Breast epithelium (tissue), 4 donors: ENCODE results near the gene PDE7B. TPM values are rescaled to one million over a fixed set of nuclear protein-coding genes. Genes with fewer than 3 reads are reported as not detected.

Experiments used
- DNase-seq, 2 donors: peaks; one replicate each; pipeline ENCODE4 v3.0.0-alpha.2; 2019; ENCODE audit warnings: low spot score in 2 of 2
- H3K27ac ChIP-seq, 2 donors: fragments of 200-600 bp; sonication (generic) in 1 of 2; one replicate each; pipeline ENCODE4 v1.5.1; 2016 to 2019; ENCODE audit warnings: mild to moderate bottlenecking in 1 of 2
- H3K27me3 ChIP-seq, 2 donors: fragments of 200-600 bp; sonication (generic) in 1 of 2; one replicate each; pipeline versions ENCODE4 v1.5.1 to v1.6.0; 2017 to 2019; ENCODE audit warnings: control low read depth in 1 of 2, mild to moderate bottlenecking in 1 of 2
- H3K36me3 ChIP-seq: fragments of 200-600 bp; one replicate; pipeline ENCODE4 v1.5.1; 2019
- H3K4me1 ChIP-seq, 2 donors: fragments of 200-600 bp; sonication (generic); one replicate each; pipeline ENCODE4 v1.5.1; 2016 to 2019; ENCODE audit warnings: control low read depth in 1 of 2
- H3K4me3 ChIP-seq, 3 donors: fragments of 200-600 bp; sonication (generic); 1 replicate in 2 of 3; 2 replicates in 1 of 3; pipeline ENCODE4 v1.5.1; 2016 to 2019; ENCODE audit warnings: mild to moderate bottlenecking in 3 of 3, moderate library complexity in 2 of 3
- H3K9me3 ChIP-seq, 2 donors: fragments of 200-600 bp; sonication (generic) in 1 of 2; one replicate each; pipeline ENCODE4 v1.5.1; 2016 to 2019; ENCODE audit warnings: control low read depth in 1 of 2
- CTCF ChIP-seq, 3 donors: fragments of 450-650 bp; IDR thresholded peaks; one replicate each; pipeline ENCODE4 v1.5.1; 2016 to 2017; ENCODE audit warnings: antibody characterized with exemption in 3 of 3, mild to moderate bottlenecking in 3 of 3, moderate library complexity in 3 of 3
- POLR2A ChIP-seq: fragments of 450-650 bp; IDR thresholded peaks from one replicate; pipeline ENCODE4 v1.6.1; 2016; ENCODE audit warnings: antibody characterized with exemption, mild to moderate bottlenecking, moderate library complexity
- POLR2AphosphoS5 ChIP-seq, 3 donors: sonication (generic); formaldehyde crosslinking; IDR thresholded peaks; one replicate each; pipeline ENCODE4 v1.6.1; 2017; ENCODE audit warnings: antibody characterized with exemption in 3 of 3
- intact Hi-C: fragments of 100-400 bp; cut with DNase I; formaldehyde crosslinking; loops from one replicate; pipeline ENCODE4 v1.15.1; 2023; ENCODE audit warnings: low total_unique reads
- total RNA-seq, 3 donors: library from RNA; depleted of rRNA; stranded (reverse); fragments of >200 nt; gene quantifications; one replicate each; pipeline ENCODE4 v1.1.0, GENCODE V29; 2016

Gene PDE7B
- total RNA-seq, 3 donors from 2014 or later: 3.4 to 5.2 (median 5.1) TPM

GRCh38 chr6:136083540-136083939 lies 232.0 kb downstream of the PDE7B start:
- Histone ChIP-seq H3K9me3 (no peaks in the 10 kb centered on the region), H3K4me1 (no peaks in the 10 kb centered on the region), H3K27ac (no peak overlapping the region), H3K27me3 (no peaks in the 10 kb centered on the region), H3K36me3 (no peaks in the 10 kb centered on the region), H3K4me3 (no peak overlapping the region)
- DNase-seq: no peak
- TF ChIP-seq CTCF (IDR thresholded peaks at IDR 0.05) (no peak), POLR2A (no peak), POLR2AphosphoS5 (IDR thresholded peaks at IDR 0.05) (no peak)
- intact Hi-C loops: no loop called here

DNA sequence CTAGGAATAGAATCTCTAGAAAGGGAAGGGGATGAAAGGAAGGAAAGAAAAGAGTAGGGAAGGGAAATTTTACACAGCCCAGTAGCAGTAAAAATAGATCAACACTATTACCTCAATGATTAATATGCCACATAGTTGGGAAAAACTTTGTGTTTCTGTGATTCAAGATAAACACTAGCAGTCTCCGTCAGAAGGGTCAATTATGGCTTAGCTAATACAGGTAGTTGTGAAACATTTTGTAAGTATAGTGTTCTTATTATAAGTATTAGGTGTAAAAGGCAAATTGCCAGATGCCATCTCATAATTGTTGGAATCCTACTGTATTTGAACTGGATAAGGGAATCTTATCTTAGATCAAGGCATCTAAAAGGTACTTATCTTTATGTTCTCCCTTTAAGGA lies 232.9 kb downstream of the PDE7B start:
- Histone ChIP-seq H3K27ac (no peak overlapping the region), H3K27me3 (no peaks in the 10 kb centered on the region), H3K9me3 (no peaks in the 10 kb centered on the region), H3K4me3 (no peak overlapping the region), H3K36me3 (no peaks in the 10 kb centered on the region), H3K4me1 (no peaks in the 10 kb centered on the region)
- intact Hi-C loops: no loop called here
- TF ChIP-seq CTCF (IDR thresholded peaks at IDR 0.05) (no peak), POLR2AphosphoS5 (IDR thresholded peaks at IDR 0.05) (no peak), POLR2A (no peak)
- no peak for DNase-seq

DNA sequence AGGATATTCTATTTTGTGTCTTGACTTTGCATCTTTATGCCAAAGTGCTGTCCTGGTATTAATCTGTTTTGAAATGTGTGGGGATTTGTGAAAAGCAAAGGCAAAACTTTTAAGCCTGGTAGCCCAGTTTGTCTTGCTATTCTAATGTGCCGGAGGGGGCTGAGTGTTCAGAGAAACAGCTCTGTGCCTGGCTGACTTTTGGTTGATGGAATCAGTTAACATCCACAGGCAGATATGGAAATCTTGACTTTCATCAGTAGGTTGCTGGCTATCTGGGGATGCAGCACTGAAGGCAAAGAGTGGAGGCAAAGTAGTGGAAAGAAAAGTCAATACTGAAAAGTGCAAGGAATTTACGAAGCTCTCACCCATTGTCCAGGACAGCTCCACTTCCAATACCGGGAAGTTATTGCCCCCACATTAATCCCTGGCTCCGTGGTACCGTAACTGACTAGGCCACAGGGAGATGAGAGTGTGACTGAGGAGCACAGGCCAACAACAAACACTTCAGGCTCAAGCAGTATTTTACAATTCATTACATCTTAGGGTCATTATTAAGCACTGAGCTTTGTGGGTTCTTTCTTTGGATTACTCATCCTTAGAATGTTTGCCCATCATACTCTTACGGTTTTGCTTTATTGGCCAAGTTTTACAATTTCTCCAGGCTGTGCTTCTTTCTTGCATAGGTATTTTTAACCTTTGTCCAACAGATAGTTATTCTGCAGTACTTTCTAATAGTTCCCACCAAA lies 234.0 kb downstream of the PDE7B start:
- intact Hi-C loops: no loop called here

GRCh38 chr6:136086686-136087085 lies 235.2 kb downstream of the PDE7B start:
- Histone ChIP-seq H3K9me3 (no peaks in the 10 kb centered on the region), H3K4me1 (no peaks in the 10 kb centered on the region), H3K4me3 (no peak overlapping the region), H3K27me3 (no peaks in the 10 kb centered on the region), H3K27ac (no peak overlapping the region), H3K36me3 (no peaks in the 10 kb centered on the region)
- no peak for DNase-seq
- intact Hi-C loops: no loop called here
- TF ChIP-seq POLR2A: no peak
- TF ChIP-seq CTCF (IDR thresholded peaks at IDR 0.05): no peak
- TF ChIP-seq POLR2AphosphoS5 (IDR thresholded peaks at IDR 0.05): no peak

More for the DNA sequence above, 234.0 kb downstream of the PDE7B start:
- DNase-seq: no peak
- Histone ChIP-seq H3K4me1 (no peaks in the 10 kb centered on the region), H3K4me3 (no peak overlapping the region), H3K36me3 (no peaks in the 10 kb centered on the region), H3K27ac (no peak overlapping the region), H3K9me3 (no peaks in the 10 kb centered on the region), H3K27me3 (no peaks in the 10 kb centered on the region)
- TF ChIP-seq CTCF (IDR thresholded peaks at IDR 0.05): no peak
- TF ChIP-seq POLR2AphosphoS5 (IDR thresholded peaks at IDR 0.05): no peak
- TF ChIP-seq POLR2A: no peak

DNA sequence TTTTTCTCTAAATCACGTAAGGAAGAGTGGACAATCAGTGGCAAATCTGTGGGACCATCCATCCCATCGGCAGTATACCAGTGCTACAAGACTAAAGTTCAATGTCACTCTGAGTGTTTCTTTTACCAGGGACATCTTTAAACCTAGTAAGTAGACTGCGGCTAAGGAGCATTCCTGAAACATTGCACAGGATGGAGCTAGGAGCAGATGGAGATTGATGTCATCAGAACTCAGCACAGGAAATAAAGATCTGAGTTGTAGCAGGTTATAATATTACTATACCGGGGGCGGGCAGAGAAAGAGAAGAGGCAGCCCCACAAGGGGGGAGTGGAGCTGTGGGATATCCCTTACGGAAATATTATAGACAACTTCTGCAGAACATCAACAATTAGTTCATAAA lies 236.5 kb downstream of the PDE7B start:
- TF ChIP-seq POLR2AphosphoS5 (IDR thresholded peaks at IDR 0.05) (no peak), CTCF (IDR thresholded peaks at IDR 0.05) (no peak), POLR2A (no peak)
- H3K4me3 ChIP-seq: no peak overlapping the region
- no peaks in the 10 kb centered on the region for H3K27me3 ChIP-seq
- H3K9me3 ChIP-seq: no peaks in the 10 kb centered on the region
- DNase-seq: no peak
- no peak overlapping the region for H3K27ac ChIP-seq
- H3K36me3 ChIP-seq: no peaks in the 10 kb centered on the region
- no peaks in the 10 kb centered on the region for H3K4me1 ChIP-seq
- intact Hi-C loops: no loop called here
